HuH-7 (cell line): ENCODE results near the gene MICALL1.

Experiments used
- DNase-seq: peaks from one replicate; pipeline ENCODE4 v3.0.0; 2011; ENCODE audit warnings: low spot score

Gene MICALL1, protein sequence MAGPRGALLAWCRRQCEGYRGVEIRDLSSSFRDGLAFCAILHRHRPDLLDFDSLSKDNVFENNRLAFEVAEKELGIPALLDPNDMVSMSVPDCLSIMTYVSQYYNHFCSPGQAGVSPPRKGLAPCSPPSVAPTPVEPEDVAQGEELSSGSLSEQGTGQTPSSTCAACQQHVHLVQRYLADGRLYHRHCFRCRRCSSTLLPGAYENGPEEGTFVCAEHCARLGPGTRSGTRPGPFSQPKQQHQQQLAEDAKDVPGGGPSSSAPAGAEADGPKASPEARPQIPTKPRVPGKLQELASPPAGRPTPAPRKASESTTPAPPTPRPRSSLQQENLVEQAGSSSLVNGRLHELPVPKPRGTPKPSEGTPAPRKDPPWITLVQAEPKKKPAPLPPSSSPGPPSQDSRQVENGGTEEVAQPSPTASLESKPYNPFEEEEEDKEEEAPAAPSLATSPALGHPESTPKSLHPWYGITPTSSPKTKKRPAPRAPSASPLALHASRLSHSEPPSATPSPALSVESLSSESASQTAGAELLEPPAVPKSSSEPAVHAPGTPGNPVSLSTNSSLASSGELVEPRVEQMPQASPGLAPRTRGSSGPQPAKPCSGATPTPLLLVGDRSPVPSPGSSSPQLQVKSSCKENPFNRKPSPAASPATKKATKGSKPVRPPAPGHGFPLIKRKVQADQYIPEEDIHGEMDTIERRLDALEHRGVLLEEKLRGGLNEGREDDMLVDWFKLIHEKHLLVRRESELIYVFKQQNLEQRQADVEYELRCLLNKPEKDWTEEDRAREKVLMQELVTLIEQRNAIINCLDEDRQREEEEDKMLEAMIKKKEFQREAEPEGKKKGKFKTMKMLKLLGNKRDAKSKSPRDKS

DNA sequence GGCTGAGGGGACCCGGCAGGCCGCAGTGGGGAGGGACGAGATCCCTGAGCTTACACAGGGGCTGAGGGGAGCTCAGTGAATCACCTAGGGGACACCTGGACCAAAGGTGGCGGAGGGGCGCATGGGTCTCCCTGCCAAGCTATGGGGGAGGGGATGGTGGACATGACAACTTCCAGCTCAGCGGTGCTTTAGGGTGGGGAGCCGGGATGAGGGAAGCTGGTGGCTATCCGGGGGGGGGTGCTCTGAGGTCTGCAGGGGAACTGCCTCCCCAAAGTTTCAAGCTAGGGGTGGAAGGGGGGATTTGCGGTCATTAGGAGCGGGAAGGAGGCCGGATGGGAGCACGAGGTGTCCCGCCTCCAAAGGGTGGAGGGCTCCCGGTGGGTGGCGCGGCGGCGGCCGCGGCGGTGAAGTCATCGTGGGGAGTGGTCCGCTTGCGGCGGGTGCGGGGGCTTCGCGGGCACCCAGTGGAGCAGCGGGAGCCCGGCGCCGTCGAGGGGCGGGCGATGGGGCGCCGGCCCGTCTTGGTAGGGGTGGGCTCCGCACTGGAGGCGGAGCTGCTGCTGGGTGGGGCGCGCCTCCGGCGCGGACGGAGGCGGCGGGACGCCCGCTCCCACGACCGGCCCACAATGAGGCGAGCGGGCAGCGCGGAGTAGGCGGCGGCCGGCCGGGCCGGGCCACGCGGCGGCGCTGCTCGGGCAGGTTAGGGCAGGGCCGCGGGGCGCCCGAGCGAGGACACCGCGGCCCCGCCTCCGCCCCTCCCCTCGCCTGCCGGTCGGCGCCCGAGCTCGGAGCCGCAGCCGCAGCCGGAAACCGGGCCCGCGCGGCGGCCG is at the start of gene MICALL1:
Gene MICALL1, plus strand, starts transcription at position 764 of the 830 bp plus-strand sequence. CDS start 126 bp downstream, outside the sequence.
- peak; percentile 85 for DNase-seq

DNA sequence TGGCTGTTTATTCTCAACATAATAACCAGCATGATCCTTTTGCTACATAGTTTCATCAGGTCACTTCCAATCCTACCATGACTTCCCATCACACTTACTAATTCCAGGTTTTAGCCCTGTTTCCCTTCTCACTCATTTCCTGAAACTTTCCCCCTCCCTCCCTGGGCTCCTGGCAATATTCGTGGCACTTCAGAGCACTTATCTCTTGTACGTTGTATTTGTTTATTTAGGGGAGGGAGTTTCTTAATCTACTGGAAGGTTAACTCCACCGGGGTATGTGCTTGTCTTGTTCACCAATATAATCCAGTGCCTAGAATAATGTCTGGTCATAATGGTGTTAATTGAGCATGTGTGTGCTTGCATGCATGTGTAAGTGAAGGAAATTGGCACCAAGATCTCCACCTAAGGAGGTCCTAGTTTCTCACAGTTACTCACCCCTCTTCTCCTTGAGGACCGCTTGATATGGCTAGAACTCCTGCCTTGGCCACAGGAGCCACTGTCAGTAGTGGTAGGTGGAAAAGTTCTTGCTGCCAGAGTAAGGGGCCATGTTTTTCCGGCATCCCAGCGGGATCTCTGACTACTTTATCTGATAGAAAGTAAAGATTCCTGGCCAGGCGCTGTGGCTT is 45.2 kb upstream of the MICALL1 start:
- DNase-seq, result no peak

DNA sequence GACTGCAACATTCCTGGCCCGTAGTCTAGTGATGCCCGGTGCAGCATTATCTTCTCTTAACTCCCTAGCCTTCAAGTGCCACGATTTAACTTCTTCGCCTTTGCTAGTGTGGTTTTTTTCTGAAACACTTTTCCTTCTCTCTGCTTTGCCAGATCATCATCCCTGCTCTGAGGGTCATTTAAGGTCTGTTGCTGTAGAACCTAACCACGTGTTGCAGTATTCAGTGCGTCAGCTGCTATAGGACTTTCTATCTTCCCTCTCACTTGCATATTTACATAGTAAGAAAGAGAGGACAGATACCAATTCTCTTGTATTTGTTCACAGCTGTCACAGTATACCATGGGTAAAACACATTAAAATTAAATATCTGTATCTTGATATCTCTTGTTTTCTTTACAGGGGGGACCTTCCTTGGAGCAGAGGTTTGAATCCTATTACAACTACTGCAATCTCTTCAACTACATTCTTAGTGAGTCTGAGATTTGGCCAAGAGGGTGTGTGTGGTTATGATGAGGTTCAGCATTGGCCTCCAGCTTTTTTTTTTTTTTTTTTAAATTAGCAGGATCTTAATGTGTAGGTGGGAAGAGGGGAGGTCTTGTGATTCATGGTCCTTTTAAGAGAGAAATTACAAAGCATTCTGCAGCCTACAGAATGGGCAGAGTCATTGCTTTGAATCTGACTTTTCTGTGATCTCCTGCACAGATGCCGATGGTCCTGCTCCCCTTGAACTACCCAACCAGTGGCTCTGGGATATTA is 43.3 kb upstream of the MICALL1 start:
- DNase-seq, result no peak

DNA sequence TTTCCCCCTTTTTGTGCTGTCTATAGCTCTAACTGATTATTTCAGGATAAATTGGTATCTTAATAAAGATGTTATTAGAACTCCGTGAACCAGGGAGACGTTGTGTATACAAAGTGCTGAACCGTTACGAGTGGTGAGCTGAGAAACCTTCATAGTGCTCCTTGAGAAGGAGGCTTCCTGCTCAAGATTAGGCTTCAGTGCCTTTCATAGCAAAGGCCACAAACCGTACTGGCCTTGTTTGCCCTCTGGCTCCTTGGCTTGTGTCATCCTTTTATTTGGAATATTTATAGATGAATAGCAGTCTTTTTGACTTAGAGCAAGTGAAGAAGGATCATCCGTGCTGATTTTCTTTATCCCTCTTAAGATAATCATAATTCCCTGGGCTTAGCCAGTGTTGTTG is 40.6 kb upstream of the MICALL1 start:
- no peak for DNase-seq

DNA sequence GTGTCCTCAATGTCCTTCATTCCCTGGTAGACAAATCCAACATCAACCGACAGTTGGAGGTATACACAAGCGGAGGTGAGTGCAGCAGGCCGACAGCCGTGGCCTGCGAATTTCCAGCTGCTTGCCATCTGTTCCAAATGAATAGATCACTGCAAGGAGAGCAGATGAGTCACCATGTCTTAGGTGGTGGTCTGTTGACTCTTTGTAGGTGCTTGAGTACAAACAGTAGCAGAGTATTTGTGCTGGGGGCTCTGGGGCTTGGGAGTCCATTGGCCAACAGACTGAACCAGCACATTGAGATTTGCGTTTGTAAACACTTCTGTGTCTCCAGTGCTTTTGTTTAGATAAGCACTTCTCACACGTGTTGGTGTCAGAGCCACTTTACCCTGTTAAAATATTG is 35.8 kb upstream of the MICALL1 start:
- no peak for DNase-seq

DNA sequence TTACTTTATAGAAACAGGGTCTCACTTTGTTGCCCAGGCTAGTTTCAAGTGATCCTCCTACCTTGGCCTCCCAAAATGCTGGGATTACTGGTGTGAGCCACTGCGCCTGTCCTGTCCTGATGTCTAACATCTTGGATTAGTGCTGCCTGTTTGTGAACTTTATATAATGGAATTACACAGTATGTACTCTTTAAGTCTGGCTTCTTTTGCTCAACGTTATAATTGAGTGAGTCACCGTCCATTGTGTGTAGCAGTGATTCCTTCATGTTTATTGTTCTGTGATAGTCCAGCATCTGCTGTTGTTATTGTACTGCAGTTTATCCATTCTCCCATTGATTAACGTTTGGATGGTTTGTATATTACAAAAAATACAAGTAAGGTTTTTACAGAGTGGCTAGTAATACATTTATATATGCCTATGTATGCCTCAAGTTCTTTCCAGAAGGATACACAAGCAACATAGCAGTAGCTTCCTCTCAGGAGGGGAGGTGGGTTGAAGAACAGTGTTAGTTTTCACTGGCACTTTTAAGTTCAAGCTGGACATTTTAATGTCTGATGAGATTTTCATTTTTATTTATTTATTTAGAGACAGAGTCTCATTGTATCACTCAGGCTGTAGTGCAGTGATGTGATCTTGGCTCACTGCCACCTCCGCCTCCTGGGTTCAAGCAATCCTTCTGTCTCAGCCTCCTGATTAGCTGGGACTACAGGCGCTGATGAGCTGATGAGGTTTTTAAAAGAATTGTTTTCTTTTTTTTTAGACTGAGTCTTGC is 25.2 kb upstream of the MICALL1 start:
- no peak for DNase-seq

DNA sequence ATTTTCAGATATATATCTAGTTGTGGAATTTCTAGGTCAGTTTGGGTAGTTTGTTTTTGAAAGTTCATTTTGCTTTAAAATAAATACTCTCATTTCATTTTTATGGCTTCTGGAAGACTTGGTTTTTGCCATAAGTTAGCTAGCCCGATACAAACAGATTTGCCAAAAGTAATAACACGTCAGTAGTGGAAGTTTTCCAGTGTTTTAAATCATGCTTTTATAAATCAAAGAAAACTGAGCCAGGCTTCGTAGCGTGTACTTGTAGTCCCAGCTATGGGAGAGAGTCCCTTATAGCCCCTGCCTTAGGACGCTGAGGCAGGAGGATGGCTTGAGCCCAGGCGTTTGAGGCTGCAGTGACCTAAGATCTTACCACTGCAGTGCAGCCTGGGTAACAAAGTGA is 21.7 kb upstream of the MICALL1 start:
- DNase-seq, result no peak

DNA sequence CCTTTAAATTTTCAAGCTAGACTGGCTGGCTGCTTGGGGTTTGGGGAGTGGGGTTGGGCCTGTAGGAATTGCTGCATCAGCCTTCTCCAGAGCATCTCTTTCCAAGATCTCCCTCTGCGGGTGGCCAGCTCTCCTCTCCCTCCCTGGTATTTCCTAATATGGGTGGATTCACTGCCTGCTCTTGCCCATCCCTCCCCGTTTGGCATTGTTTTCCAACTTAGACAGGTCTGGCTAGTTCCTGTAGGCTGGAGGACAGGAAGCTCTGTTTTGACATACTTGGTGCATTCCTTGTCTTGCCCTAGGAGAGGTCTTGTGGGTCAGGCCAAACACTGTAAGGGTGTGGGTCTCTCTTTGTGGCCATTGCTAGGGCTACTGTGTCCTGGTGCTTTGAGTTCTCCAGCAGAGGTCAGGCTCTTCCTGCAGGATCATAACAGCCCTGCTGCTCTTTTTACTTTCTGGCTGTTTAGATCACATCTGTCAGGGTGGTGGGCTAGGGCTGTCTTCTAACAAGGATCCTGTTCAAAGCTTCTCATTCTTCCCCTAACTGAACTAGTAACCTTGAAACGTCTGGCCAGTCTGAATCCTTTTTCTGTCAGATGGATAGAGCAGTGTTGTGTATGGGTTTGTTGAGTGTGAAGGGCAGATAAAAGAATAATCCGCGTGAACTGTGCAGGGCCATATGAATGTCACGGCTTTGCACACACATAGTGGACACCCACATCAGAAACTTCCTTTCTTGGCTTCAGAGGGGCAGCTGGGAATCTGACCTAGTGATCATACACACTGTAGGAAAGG is 18.3 kb upstream of the MICALL1 start:
- no peak for DNase-seq

DNA sequence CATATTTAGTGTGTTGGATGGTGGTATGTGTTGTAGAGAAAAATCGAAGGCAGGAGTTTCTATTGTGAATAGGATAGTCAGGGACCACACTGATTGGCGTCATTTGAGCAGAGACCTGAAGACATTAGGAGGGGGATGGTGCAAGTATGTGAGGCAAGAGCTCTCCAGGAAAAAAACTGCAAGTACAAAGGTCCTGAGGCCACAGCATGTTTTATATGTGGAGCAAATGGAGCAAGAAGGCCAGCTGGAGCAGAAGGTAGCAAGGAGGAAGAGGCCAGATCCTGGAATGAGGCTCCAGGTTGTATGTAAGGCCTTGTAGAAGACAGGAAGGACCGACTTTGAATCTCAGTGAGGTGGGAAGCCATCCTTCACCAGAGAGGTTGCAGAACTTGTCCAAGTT is 14.2 kb upstream of the MICALL1 start:
- DNase-seq, result no peak

DNA sequence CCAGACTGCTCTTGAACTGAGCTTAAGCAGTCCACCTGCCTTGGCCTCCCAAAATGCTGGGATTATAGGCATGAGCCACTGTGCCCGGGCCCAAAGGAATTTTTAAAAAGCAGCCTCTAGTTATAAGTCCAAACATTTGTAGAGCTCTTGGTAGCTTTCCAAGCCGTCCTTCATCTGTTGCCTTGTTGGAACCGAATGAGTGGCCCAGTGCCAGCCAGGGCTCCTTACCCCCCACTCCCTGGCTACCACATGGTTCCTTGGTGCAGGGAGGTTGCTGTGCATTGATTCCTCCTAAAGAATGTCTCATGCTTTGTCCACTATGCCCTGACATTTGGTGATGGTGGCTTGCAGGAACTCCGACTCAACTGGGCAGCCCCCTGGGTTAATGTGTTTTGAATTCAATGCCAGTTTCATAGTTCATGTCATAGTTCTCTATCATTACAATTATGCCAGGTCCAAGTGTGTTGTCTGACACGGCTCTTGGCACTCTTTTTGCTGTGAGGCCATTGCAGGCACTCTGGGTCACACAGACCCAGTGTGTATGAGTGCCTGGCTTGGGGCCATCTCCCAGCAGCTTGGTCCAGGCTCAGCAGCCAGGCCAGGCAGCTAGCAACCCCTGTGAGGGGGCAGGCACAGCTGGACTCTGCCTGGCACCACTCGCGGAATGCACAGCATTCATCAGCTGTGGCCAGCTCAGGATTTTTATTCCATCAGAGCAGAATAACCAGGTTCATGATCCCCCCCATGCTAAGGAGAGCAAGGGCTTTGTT is 13.3 kb upstream of the MICALL1 start:
- no peak for DNase-seq

DNA sequence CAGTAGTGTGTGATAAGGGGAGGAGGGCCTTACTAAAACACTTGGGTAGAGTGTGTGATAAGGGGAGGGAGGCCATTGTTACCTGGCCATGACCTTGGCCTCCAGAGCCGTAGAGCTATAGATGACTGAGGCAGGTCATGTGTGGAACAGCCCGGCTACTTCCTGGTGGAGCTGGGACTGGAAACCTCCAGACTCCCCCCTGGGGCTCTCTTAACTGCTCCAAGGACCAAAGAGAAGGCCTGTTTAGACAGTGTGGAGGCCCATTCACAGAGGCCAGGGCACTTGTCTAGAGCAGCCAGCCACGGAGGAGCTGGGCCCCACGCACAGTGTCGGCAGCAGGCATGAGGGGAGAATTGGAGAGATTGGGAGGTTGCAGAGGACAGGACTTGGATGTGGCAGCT is 12.5 kb upstream of the MICALL1 start:
- DNase-seq, result peak; percentile 12

DNA sequence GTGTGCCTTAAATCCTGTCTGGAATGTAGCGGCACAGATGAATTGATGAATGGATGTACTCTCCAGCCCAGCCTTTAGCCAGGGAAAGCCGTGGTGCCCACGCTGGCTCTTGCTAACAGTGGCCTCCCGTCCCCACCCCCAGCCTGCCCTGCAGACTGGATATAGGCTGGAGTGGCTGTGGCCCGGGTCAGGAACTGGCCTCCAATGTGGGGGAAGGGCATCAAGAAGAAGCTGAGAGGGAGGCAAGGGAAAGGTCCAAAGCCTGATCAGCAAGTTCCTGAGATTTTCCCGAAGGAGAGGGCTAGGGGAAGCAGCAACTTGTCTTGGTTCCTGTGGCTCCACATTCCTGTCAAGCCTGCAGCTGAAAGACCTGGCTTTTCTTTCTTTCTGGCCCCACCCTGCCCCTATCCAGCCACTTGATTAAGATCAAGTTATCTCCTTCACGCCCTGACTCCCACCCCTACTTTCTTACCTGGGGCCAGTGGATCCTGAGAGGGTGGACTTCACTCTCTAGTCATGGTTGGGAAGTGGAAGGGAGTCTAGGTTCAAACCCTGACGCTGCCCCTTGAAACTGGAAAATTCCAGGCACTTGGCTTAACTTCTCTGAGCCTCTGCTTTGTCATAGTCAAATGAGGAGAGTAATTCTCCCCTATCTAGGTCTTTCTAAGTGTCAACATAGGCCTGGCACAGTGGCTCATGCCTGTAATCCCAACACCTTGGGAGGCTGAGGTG is 11.0 kb upstream of the MICALL1 start:
- peak; percentile 30 for DNase-seq

DNA sequence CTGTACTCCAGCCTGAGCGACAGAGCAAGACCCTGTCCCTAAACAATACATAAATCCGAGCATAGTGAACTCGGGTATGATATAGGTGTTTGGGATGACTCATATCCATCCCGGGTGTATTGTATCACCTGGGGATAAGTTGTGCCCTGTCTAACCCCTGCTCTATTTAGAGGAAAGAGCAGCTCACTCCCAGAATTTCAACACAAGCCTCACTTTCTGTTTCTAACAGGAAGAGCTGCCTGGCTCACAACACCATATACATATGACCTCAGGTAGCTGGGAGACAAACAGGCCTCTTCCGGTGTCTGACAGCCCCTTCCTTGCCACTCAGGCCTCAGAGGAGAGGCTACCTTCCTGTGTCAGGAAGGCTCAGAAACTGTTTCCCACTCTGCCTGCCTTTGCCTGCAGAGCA is 9.9 kb upstream of the MICALL1 start:
- DNase-seq, result peak; percentile 61

DNA sequence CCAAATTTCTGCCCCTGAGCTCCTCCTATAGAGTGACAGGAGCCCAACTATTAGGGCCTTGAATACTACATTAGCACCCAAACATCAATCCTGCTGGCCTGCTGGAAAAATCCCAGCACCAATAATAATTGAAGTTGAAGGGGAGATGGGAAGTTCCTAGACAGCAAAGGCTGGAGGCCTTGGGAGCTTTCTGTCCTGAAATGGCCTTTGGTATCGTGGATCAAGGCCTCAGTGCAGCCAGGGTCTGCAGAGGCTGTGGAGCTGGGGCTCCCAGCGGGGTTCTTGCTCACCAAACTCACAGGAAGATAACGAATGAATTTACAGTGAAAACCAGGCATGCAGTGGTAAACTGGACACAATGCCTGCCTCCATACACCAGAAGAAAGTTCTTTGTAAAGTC is 9.2 kb upstream of the MICALL1 start:
- peak; percentile 10 for DNase-seq

DNA sequence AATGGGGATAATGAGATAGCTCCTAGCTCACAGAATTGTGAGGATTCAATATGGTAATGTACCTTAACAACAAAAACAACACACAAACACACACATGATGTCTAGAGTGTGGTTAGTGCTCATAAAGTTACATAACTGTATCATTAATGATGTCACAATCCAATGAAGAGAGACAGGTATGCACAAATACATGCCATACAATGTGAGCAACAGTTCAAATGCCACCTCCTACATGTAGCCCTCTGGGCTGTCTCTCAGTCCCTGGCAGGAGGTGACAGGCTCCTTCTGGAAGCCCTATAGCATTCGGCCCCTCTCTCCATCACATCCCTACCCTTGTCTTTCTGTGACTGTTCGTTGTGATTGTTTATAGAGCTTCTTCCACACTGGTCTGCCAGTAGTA is 8.3 kb upstream of the MICALL1 start:
- DNase-seq, result no peak

DNA sequence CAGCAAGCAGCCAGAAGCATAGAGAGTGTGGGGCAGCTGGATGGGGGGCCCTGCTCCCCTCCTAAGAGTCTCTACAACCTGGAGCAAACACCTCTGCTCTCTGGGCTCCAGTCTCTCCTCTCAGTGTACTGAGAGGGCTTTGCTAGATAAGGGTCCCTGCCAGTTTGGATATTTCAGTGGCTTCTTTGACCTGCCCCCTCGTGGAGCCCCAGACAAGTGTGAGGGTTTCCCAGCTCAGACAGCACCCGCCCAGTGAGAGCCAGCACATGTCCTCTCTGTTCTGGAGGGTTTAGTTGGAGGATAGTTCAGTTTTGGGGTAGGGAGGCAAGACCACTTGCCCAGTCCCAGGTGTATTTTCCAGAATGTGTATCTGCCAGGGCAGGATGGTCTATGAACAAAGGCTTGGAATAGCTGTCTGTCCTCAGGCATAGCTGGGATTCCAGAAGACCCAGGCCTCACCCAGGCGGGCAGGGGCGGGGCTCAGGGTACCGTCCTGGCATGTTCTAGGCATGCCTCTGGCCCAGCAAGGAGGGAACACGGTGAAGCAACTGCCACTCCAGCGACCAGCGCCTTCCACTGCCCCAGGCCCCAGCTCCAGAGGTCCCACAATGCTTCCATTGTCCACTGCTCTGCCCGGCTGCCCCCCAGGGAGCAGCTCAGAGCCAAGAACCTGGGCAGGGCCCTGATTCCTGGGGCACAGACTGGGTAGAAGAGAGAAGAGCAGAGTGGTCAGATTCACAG is 7.5 kb upstream of the MICALL1 start:
- DNase-seq, result peak; percentile 10
